HG03280 (cell line): ENCODE measurements around the gene PARD6B.
"Not testable (repeated sequence)": the region's sequence is repeated elsewhere in the genome, so short reads cannot be mapped to it uniquely, and the experiment has no call there.

Experiments used
- ATAC-seq: cut with Tn5 transposase; IDR thresholded peaks from one replicate; pipeline ENCODE4 v1.9.1; 2021; ENCODE audit warnings: mild to moderate bottlenecking, moderate library complexity; ENCODE audit not compliant: unreplicated experiment

Gene PARD6B

GRCh38 chr20:50744143-50744792, 12.9 kb downstream of the PARD6B start:
- no peak for ATAC-seq

GRCh38 chr20:50745634-50746137, 14.3 kb downstream of the PARD6B start:
- ATAC-seq, result no peak

- ATAC-seq, result no peak
Measured at GRCh38 chr20:50746138-50746940, 15.0 kb downstream of the PARD6B start.

- ATAC-seq, result no peak
Measured at GRCh38 chr20:50747275-50747674, 15.9 kb downstream of the PARD6B start.

GRCh38 chr20:50750145-50750671, 18.8 kb downstream of the PARD6B start:
- no peak for ATAC-seq

GRCh38 chr20:50753152-50753551, 21.8 kb downstream of the PARD6B start:
- no peak for ATAC-seq

- ATAC-seq, result no peak
Measured at GRCh38 chr20:50754420-50754819, 23.0 kb downstream of the PARD6B start.

- no peak for ATAC-seq
Measured at GRCh38 chr20:50756447-50756846, 25.1 kb downstream of the PARD6B start.

- no peak for ATAC-seq
Measured at GRCh38 chr20:50758469-50758868, 27.1 kb downstream of the PARD6B start.

- ATAC-seq, result no peak
Measured at GRCh38 chr20:50758992-50759391, 27.6 kb downstream of the PARD6B start.

- ATAC-seq, result no peak
Measured at GRCh38 chr20:50759678-50760077, 28.3 kb downstream of the PARD6B start.

- no peak for ATAC-seq
Measured at GRCh38 chr20:50762045-50762422, 30.7 kb downstream of the PARD6B start.

GRCh38 chr20:50762435-50763220, 31.2 kb downstream of the PARD6B start:
- ATAC-seq, result no peak

- not testable (repeated sequence) for ATAC-seq
Measured at GRCh38 chr20:50763550-50764458, 32.4 kb downstream of the PARD6B start.

- not testable (repeated sequence) for ATAC-seq
Measured at GRCh38 chr20:50765251-50765650, 33.9 kb downstream of the PARD6B start.

- no peak for ATAC-seq
Measured at GRCh38 chr20:50765674-50766073, 34.3 kb downstream of the PARD6B start.

GRCh38 chr20:50766955-50767809, 35.8 kb downstream of the PARD6B start:
- not testable (repeated sequence) for ATAC-seq

GRCh38 chr20:50768991-50769390, 37.6 kb downstream of the PARD6B start:
- ATAC-seq, result not testable (repeated sequence)

- not testable (repeated sequence) for ATAC-seq
Measured at GRCh38 chr20:50769551-50770085, 38.2 kb downstream of the PARD6B start.
